K562 (cell line): ENCODE results near the gene GJA9. TPM values are rescaled to one million over a fixed set of nuclear protein-coding genes. Genes with fewer than 3 reads are reported as not detected.

Experiments used
- CHD7 ChIP-seq: fragments of 200-600 bp; sonication (generic); IDR thresholded peaks from one replicate; pipeline ENCODE4 v1.6.1; 2012; ENCODE audit warnings: mild to moderate bottlenecking, low read depth, low read length, inconsistent platforms
- FOXK2 ChIP-seq, 2 experiments: fragments of 450-650 bp; IDR thresholded peaks in 1 of 2; conservative IDR thresholded peaks in 1 of 2; 2 replicates each; pipeline ENCODE4 v1.6.1; 2016; ENCODE audit warnings: low read depth in 2 of 2, mild to moderate bottlenecking in 1 of 2
- GATAD2A ChIP-seq: fragments of 450-650 bp; IDR thresholded peaks from 2 replicates; pipeline ENCODE4 v1.6.1; 2017
- TAF9B ChIP-seq: fragments of 450-650 bp; IDR thresholded peaks from 2 replicates; pipeline ENCODE4 v1.6.1; 2018; ENCODE audit warnings: mild to moderate bottlenecking; ENCODE audit not compliant: partially characterized antibody
- TFAP4 ChIP-seq: sonication (generic); formaldehyde crosslinking; IDR thresholded peaks from 2 replicates; pipeline ENCODE4 v1.8.0; 2022; ENCODE audit warnings: missing genetic modification reagents, mild to moderate bottlenecking, moderate library complexity, borderline replicate concordance
- polyA plus RNA-seq, 8 experiments: library from polyadenylated mRNA; depleted of rRNA in 4 of 8; stranded (reverse) in 5 of 8; unstranded in 3 of 8; fragments of >200 nt; fragmentation: Nextera tagmentation in 2 of 8; fragmentation: Illumina TruSeq in 1 of 8; extraction: Ambion mirVana in 2 of 8; extraction: Trizol in 1 of 8; gene quantifications; 2 replicates each; pipeline versions ENCODE4 v1.2.1 to v1.2.3, GENCODE V29; 2011 to 2014; ENCODE audit warnings: inconsistent platforms in 1 of 8, missing spikeins in 1 of 8
- total RNA-seq, 7 experiments: library from RNA; depleted of rRNA in 6 of 7; stranded (reverse); fragments of >200 nt in 6 of 7; fragmentation: Illumina TruSeq in 2 of 7; extraction: Trizol in 2 of 7; gene quantifications; 2 replicates each; pipeline versions ENCODE4 v1.2.1 to v1.2.3, GENCODE V29; 2011 to 2021; ENCODE audit warnings: low replicate concordance in 1 of 7
- TF ChIP-seq, protein P1 (sequence below): sonication (generic); formaldehyde crosslinking; IDR thresholded peaks from 2 replicates; pipeline ENCODE4 v1.8.0; 2022; ENCODE audit warnings: mild to moderate bottlenecking, missing genetic modification reagents

The GJA9 gene
- total and polyA plus RNA-seq, 9 of the 15 experiments (the other 6 are each of a cell fraction or from before 2014, with no cell fraction given) = not detected

DNA sequence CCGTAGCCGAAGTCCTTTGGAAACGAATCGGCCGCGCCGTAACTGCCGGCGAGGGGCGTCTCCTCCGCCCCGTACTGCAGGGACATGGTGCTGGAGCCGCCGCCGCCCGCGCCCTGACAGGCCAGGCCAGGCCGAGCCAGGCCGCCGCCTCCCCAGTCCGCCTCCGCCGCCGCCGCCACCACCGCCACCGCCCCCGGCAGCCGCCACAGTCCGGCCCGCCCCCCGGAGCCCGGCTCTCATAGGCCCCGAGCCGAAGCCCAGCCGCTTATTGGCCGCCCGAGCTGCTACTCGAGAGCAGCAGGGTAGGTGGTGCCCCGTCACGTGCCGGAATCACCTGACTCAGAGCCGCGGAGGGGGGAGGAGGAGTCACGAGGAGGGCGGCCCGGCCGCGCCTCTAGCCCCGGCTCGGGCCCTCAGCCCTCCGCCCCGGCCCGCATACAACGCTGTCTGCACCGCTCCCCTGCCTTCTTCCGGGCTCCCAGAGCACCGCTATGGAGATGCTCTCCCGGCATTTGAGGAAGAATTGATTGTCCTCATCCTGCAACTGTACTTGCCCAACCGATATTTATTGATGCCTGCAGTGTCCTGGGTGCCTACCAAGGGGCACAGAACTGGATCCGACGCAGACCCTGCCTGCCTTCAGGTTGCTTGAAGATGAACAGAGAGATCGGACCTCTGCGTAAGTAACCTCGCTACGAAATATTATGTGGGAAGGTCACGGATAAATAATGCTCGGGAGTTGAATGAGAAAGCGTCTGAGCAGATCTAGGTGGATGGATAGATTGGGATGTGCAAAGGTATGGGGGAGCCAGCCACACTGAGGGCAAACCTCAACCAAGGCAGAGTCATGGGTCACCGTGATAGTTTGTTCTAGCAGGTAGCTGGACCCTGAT lies 21.6 kb downstream of the GJA9 start, which contains the start of gene RRAGC (continued):
- TF ChIP-seq CHD7 = no peak
- TF ChIP-seq GATAD2A = no peak
- TF ChIP-seq, protein P1, sequence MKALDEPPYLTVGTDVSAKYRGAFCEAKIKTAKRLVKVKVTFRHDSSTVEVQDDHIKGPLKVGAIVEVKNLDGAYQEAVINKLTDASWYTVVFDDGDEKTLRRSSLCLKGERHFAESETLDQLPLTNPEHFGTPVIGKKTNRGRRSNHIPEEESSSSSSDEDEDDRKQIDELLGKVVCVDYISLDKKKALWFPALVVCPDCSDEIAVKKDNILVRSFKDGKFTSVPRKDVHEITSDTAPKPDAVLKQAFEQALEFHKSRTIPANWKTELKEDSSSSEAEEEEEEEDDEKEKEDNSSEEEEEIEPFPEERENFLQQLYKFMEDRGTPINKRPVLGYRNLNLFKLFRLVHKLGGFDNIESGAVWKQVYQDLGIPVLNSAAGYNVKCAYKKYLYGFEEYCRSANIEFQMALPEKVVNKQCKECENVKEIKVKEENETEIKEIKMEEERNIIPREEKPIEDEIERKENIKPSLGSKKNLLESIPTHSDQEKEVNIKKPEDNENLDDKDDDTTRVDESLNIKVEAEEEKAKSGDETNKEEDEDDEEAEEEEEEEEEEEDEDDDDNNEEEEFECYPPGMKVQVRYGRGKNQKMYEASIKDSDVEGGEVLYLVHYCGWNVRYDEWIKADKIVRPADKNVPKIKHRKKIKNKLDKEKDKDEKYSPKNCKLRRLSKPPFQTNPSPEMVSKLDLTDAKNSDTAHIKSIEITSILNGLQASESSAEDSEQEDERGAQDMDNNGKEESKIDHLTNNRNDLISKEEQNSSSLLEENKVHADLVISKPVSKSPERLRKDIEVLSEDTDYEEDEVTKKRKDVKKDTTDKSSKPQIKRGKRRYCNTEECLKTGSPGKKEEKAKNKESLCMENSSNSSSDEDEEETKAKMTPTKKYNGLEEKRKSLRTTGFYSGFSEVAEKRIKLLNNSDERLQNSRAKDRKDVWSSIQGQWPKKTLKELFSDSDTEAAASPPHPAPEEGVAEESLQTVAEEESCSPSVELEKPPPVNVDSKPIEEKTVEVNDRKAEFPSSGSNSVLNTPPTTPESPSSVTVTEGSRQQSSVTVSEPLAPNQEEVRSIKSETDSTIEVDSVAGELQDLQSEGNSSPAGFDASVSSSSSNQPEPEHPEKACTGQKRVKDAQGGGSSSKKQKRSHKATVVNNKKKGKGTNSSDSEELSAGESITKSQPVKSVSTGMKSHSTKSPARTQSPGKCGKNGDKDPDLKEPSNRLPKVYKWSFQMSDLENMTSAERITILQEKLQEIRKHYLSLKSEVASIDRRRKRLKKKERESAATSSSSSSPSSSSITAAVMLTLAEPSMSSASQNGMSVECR (CRISPR knock-in tag) = no peak; the same call in 1 of the 2 replicates
- TF ChIP-seq TAF9B = peak; percentile 79
- TF ChIP-seq FOXK2 (conservative IDR thresholded peaks at IDR 0.05 in 1 of 2, IDR thresholded peaks at IDR 0.05 in 1 of 2; ENCODE audit: low read depth in 2 of 2) = peak; percentile 23 to 81; a peak in 2 of 4 replicates
- TF ChIP-seq TFAP4 (CRISPR knock-in tag) = peak; percentile 96
